ENCODE data around the gene GAS7. TPM values are rescaled to one million over a fixed set of nuclear protein-coding genes. Genes with fewer than 3 reads are reported as not detected.
"Not testable (repeated sequence)": the region's sequence is repeated elsewhere in the genome, so short reads cannot be mapped to it uniquely, and the experiment has no call there.

Gene GAS7
- total RNA-seq, 4 donors from 2014 or later, result 242 to 309 (median 264) TPM

- peak; percentile 47 to 48 for DNase-seq (ENCODE audit: low spot score in 2 of 2)
- peaks cover 0 to 90% (median 49%) of the 10 kb centered on the region in 4 donors for H3K4me1 ChIP-seq
- WGBS, 2 donors, result 48 to 53% methylated on average over 21 of the region's 21 CpGs
- H3K27ac ChIP-seq, result peak overlapping the region; percentile 17 to 92 (median 68)
- peaks cover 0 to 8% (median 2%) of the 10 kb centered on the region in 3 donors for H3K36me3 ChIP-seq
- peak in 1 of 2 donors; percentile 59 for TF ChIP-seq EP300 (IDR thresholded peaks at IDR 0.05)
- no peak for TF ChIP-seq CTCF (IDR thresholded peaks at IDR 0.05)
- TF ChIP-seq POLR2A (IDR thresholded peaks at IDR 0.05), result peak in 1 of 2 donors; percentile 21
- H3K9me3 ChIP-seq, result no peaks in the 10 kb centered on the region
- H3K4me3 ChIP-seq, result no peak overlapping the region
- no peaks in the 10 kb centered on the region for H3K27me3 ChIP-seq
Measured at GRCh38 chr17:10021272-10021984, 177.0 kb downstream of the GAS7 start.

GRCh38 chr17:10019941-10020451, 178.4 kb downstream of the GAS7 start:
- H3K27ac ChIP-seq, result peak overlapping the region in 2 of 4 donors; percentile 85 to 92
- DNase-seq (ENCODE audit: low spot score in 2 of 2), result no peak

GRCh38 chr17:10018461-10018891, 179.9 kb downstream of the GAS7 start:
- no peaks in the 10 kb centered on the region for H3K9me3 ChIP-seq
- H3K27me3 ChIP-seq, result no peaks in the 10 kb centered on the region
- peaks cover 0 to 2% (median 0%) of the 10 kb centered on the region in 3 donors for H3K36me3 ChIP-seq
- TF ChIP-seq EP300 (IDR thresholded peaks at IDR 0.05) (peak in 1 of 2 donors; percentile 57), CTCF (IDR thresholded peaks at IDR 0.05) (no peak)
- WGBS, 2 donors, result 37 to 39% methylated on average over 7 of the region's 7 CpGs
- H3K4me3 ChIP-seq, result no peak overlapping the region
- peak overlapping the region in 2 of 4 donors; percentile 65 to 92 for H3K27ac ChIP-seq
- no peak for DNase-seq (ENCODE audit: low spot score in 2 of 2)
- peaks cover 0 to 88% (median 51%) of the 10 kb centered on the region in 4 donors for H3K4me1 ChIP-seq

More at GRCh38 chr17:10019941-10020451, 178.4 kb downstream of the GAS7 start:
- Histone ChIP-seq H3K27me3 (no peaks in the 10 kb centered on the region), H3K36me3 (peaks cover 0 to 8% (median 2%) of the 10 kb centered on the region in 3 donors), H3K4me1 (peaks cover 0 to 86% (median 42%) of the 10 kb centered on the region in 4 donors), H3K9me3 (no peaks in the 10 kb centered on the region), H3K4me3 (no peak overlapping the region)
- WGBS, 2 donors, result 34 to 56% methylated on average over 9 of the region's 9 CpGs
- no peak for TF ChIP-seq CTCF (IDR thresholded peaks at IDR 0.05)
- TF ChIP-seq EP300 (IDR thresholded peaks at IDR 0.05), result peak in 1 of 2 donors; percentile 35

GRCh38 chr17:10016958-10017570, 181.3 kb downstream of the GAS7 start:
- H3K4me3 ChIP-seq; DNase-seq (ENCODE audit: low spot score in 2 of 2); H3K9me3 ChIP-seq; H3K27me3 ChIP-seq; H3K36me3 ChIP-seq: not testable (repeated sequence)
- WGBS, 2 donors, result 89 to 92% methylated on average over 14 of the region's 14 CpGs
- Histone ChIP-seq H3K27ac (peak overlapping the region in 1 of 4 donors; percentile 92), H3K4me1 (peaks cover 0 to 84% (median 45%) of the 10 kb centered on the region in 4 donors)

DNA sequence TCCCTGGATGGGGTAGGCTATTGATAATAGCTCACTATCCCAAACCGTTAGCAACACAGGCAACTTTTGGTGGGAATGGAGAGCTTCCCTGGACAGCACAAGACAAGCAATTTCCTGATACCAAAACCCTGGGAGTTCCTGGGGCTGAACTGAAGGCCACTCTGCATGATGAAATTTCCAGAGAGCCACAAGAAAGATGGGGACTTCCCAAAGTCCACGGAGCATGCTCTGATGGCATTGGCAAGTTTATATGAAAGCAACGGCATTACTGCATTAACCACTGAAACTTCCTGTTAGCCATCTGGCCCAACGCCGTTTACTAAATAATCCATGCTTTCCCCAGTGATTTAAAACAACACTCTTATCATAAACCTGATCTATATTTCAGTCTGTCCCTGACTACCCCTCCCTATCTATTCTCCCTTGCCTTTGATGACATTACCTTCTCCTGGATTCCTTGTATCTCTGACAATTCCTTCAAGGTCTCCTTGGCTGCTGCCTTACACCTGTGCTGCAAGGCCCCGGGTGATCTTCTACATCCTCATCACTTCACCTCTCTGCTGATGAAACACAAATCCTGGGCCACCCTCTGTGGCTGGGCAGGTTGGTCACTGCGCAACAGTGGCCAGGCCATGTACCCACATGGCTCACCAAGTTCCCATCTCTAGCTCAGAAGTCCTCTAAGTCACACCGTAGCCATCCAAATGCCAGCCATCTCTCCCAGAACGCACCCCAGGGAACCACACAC, 184.9 kb downstream of the GAS7 start:
- WGBS, 2 donors, result 47 to 50% methylated on average over 9 of the region's 9 CpGs
- DNase-seq (ENCODE audit: low spot score in 2 of 2), result no peak

More for the DNA sequence above, 184.9 kb downstream of the GAS7 start:
- H3K4me1 ChIP-seq, result peaks cover 0 to 55% (median 20%) of the 10 kb centered on the region in 4 donors
- no peak overlapping the region for H3K4me3 ChIP-seq
- H3K9me3 ChIP-seq, result no peaks in the 10 kb centered on the region
- peak overlapping the region in 3 of 4 donors; percentile 27 to 69 (median 60) for H3K27ac ChIP-seq
- H3K27me3 ChIP-seq, result no peaks in the 10 kb centered on the region
- TF ChIP-seq EP300 (IDR thresholded peaks at IDR 0.05) (peak in 1 of 2 donors; percentile 30), CTCF (IDR thresholded peaks at IDR 0.05) (no peak), POLR2A (IDR thresholded peaks at IDR 0.05) (no peak)
- H3K36me3 ChIP-seq, result peaks cover 0 to 10% (median 2%) of the 10 kb centered on the region in 3 donors

Data from tibial nerve (tissue), 4 donors.